ENCODE results near the gene CPA5.

GRCh38 chr7:130387306-130387627 is 42.7 kb downstream of the CPA5 start:
- TF ChIP-seq JUNB (CRISPR knock-in tag; conservative IDR thresholded peaks at IDR 0.05) = no peak
- no peak for TF ChIP-seq JUND (IDR thresholded peaks at IDR 0.05; ENCODE audit: borderline replicate concordance, low read depth, low read length)
- TF ChIP-seq JUND (tag; IDR thresholded peaks at IDR 0.05; ENCODE audit: borderline replicate concordance, low read depth, low read length) = no peak
- TF ChIP-seq MYNN (IDR thresholded peaks at IDR 0.05) = no peak
- TF ChIP-seq MYNN (CRISPR knock-in tag; IDR thresholded peaks at IDR 0.05) = no peak
- TF ChIP-seq POLR2AphosphoS5 (IDR thresholded peaks at IDR 0.05; ENCODE audit: control insufficient read depth, insufficient read depth, low read depth, low read length) = no peak
- TF ChIP-seq YY1 (IDR thresholded peaks at IDR 0.05; ENCODE audit: borderline replicate concordance in 1 of 3, control insufficient read depth in 1 of 3, extremely low read depth in 1 of 3, insufficient read depth in 3 of 3, insufficient read length in 1 of 3, insufficient replicate concordance in 2 of 3, low read depth in 1 of 3, low read length in 2 of 3) = no peak
- no peak for TF ChIP-seq MXI1 (IDR thresholded peaks at IDR 0.05; ENCODE audit: low read depth, low read length)
- no peak for TF ChIP-seq POLR2A (conservative IDR thresholded peaks at IDR 0.05)

All from K562 (cell line).